Dedifferentiated amniotic fluid mesenchymal stem cell (primary cell): Measurements from ENCODE around the gene CPNE4.
"Not testable (repeated sequence)": the region's sequence is repeated elsewhere in the genome, so short reads cannot be mapped to it uniquely, and the experiment has no call there.

ENCODE experiments used
- DNase-seq: peaks from one replicate; pipeline ENCODE4 v3.0.0-alpha.2; 2016; ENCODE audit errors: extremely low spot score

CPNE4 gene

DNA sequence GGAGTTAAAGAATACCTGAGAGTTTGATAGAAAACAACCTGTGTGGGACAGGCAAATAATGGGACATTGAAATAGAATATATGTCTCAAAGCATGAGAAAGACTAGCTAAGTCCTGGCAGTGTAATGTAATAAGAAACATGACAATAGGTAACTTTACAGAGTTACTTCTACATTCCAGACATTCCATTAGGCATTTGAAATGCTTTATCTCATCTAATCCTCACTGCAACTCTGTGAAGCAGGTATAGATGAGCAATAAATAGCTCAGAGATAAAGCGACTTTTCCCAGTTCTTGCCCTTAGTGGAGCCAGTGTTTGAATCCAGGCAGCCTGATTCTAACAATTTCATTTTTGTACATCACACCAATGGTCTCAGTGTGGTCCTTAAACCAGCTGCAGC is 76.8 kb downstream of the CPNE4 start:
- no peak for DNase-seq

DNA sequence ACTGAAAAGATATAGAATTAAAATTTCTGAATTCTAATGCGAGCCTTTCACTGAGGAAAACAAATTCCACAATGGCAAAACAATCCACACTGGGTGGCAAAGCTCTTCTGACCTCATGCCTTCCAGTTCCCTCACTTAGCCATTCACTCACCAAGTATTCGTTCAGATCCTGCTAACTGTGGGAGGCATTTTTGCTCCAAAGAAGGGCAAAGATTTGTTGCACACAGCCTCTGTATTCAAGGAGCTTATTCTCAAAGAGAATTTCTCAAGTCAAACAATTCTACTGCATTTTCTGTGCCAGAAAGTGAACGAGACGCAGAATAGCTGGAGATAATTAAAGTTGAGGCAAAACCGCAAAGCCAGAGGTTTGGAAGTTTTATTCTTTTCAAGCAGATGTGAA is 77.3 kb downstream of the CPNE4 start:
- peak; percentile 12 for DNase-seq

DNA sequence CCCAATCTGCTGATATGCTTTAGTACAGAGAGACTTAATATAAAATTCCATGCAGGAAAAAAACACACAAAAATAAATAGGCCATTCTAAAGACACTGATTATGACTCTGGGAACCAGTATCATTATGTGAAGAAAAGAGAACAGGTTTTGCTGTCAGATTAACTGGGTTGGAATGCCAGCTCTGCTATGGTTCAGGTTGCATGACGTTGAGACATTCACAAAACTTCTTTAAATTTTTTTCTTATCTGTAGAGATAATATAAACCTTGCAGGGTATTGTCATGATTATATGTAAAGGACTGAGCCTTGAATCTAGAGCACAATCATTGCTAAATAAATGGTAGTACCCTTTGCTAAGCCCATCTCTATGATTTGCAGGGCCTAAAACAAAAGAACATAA is 86.0 kb downstream of the CPNE4 start:
- DNase-seq: no peak

GRCh38 chr3:131944676-131945075 is 90.1 kb downstream of the CPNE4 start:
- DNase-seq: no peak

DNA sequence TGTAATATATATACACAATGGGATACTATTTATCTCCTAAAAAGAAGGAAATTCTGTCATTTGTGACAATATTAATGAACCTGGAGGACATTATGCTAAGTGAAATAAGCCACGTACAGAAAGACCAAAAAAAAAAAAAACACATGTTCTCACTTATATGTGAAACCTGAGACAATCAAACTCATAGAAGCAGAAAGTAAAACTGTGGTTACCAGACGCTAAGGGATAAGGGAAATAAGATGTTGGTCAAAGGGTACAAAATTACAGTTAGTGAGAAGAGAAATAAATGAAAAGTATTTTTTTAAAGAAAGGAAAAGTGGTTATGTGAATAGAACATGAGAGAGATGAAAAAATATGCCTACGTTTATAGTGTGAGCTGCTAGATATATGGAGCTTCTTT is 101.1 kb downstream of the CPNE4 start:
- DNase-seq: no peak

GRCh38 chr3:131928593-131928992 is 106.2 kb downstream of the CPNE4 start:
- DNase-seq: no peak

DNA sequence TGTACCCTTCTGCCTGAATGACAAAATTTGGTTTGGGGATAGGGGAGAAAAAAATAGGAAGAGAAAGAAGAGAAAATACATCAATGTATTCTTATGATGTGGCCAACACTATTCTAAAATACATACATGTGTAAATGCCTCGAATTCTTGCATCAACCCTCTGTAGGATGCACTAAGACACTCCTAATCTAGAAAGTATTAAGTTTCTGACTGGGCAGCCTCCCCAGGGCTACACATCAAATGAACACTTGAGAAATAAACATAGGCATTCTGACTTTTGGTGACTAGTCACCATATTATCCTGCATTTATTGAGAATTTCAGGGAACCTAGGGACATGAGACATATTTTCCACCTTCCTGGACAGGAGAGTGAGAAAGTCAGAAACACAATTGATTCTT is 109.2 kb downstream of the CPNE4 start:
- no peak for DNase-seq

DNA sequence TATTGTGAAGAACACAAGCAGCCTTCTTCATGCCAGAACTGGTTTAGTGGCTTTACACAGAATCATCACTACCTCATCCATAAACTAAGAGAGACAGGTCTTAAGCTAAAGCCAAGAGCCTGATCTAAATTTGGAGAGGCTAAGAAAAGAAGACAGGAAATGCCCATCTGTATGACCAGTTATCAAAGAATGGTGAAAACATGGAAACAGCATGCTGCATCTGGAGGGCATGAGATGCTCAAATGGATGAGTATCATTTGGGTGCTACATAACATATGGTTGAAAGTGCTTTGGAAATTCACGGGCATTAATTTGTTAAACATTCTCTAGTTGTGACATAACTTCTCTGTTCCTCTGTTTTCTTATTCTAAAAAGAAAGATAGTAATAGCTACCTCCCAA is 112.5 kb downstream of the CPNE4 start:
- DNase-seq: no peak

DNA sequence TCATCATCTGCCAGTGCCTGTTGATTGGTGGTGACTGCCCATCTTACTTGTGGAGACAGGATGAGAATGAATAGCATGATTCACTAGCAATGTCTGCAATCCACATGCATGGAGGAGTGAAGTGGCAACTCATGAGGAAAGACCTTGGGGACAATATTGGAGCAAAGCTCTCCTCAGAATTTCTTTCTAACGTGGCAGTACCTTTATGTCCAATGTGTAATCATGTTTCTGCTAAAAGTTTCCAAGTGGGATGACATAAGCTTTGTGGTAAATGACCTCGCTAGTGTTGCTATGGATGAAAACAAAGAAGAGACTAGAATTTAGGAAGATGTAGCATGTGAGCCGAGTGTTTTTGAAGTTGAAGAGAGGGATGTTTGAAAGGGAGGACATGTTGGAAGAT is 117.8 kb downstream of the CPNE4 start:
- DNase-seq: no peak

DNA sequence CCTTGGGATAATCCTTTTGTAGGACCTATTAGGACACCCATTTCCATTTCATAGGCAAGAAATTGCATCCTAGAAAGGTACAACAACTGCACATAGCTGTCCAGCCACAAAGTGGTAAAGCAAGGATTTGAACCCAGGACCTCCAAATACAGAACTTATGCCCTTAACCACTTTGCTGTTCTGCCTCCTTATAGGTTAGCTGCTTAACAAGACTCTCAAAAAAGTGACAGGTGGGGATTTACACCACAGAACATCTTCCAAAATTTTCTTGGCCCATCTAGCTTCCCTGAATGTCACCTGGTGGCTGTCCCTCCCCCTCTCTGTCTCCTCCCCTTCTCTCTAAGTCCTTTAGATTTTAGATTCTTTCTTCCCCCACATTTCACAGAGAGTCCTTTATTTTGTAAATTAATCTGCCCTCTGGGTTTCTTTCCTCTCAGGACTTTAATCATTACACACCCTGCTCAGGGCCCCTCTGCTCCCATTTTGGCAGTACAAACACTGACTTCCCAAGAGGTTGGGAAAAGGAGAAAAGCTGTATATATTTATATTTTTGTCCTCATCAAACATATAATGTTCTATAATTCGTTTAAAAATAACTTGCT is 120.6 kb downstream of the CPNE4 start:
- no peak for DNase-seq

DNA sequence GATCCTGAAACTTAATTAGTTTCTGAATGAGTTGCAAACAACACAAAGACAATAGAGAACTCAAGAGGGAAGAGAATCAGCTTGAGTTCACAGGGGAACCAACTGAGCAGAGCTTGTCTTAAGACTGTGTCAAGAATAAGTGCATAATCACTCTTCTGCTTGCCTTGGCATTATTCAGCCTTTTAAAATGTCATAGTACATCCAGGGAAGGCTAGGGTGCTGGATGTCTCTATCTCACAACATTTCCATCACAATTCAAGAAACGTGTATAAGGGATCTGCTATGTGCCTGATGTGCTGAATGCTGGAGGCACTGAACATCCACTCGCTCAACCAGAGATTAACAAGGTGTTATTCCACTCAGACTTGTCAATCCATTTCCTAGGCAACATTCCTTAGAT is 122.6 kb downstream of the CPNE4 start:
- DNase-seq: no peak

GRCh38 chr3:131907796-131908195 is 127.0 kb downstream of the CPNE4 start:
- no peak for DNase-seq

GRCh38 chr3:131903988-131904415 is 130.8 kb downstream of the CPNE4 start:
- DNase-seq: peak; percentile 74

DNA sequence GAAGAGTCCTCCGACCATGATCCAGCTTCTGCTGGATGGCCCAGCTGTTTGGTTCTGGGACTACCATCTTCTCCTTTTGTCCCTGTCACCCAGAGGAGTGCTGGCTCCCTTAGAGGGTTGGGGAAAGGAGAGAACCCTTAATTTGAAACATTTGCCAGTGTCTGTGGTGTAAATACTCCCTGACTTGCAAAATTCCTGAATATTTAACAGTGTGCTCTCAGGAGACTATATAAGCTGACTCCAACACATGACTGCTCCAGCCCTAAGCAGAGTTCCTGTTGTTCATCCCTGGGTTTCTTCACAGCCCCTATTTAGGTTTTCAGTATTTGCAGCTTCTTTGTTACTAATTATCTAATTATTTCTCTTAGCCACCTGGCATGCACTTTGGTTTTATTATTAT is 133.1 kb downstream of the CPNE4 start:
- no peak for DNase-seq

- DNase-seq: no peak
These were observed 133.9 kb downstream of the CPNE4 start for GRCh38 chr3:131900891-131901290.

GRCh38 chr3:131899021-131899420 is 135.8 kb downstream of the CPNE4 start:
- DNase-seq: no peak

DNA sequence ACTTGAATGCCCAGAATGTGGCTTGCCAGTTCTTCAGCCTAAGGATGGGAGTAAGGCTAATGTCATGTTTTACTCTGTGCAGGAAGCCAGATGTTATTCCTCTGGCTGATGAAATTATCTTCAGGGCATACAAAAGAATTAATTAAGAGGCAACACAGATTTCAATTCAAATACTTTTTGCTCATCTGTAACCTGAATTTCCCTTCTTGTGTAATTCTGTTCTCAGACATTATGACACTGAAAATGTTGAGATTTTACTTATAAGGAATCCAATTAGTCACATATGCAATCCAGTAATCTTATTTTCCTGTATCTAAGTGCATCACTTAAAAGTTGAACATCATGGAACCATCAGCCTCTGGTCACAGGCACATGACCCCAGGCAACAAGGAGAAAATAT is 136.5 kb downstream of the CPNE4 start:
- DNase-seq: no peak

DNA sequence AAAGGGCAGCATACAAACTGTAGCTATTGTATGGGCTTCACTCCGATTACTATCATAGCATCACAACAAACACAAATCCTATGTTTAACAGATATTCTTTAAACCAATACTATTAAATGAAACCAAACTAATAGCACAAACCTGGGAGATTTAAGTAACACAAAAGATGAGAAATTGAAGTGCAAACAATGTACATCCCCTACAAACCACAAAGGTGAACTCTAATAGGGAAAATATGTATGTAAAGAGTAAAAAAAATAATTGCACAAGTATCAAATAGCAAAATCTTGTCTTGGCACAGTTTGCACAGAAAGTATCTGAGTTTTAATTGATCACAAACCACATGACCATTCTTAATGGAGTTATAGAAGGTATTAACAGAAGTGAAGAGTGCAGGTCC is 138.5 kb downstream of the CPNE4 start:
- no peak for DNase-seq

GRCh38 chr3:131895766-131896165 is 139.0 kb downstream of the CPNE4 start:
- no peak for DNase-seq

DNA sequence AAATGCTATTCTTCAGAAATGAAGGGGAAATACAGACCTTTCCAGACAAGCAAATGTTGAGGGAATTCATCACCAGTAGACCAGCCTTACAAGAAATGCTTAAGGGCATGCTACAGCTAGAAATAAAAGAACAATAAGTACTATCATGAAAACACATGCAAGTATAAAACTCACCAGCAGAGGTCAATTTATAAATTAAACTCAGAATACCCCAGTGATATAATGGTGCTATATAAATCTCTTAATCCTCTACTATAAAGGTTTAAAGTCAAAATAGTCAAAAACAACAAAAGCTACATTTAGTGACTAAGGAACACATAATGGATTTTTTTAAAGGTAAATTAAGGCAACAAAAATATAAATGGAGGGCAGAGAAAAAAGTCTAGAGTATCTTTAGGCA is 142.5 kb downstream of the CPNE4 start:
- DNase-seq: no peak

- not testable (repeated sequence) for DNase-seq
These were observed 148.9 kb downstream of the CPNE4 start for GRCh38 chr3:131885871-131886270.

GRCh38 chr3:131883711-131884407 is 151.0 kb downstream of the CPNE4 start:
- DNase-seq: no peak

- no peak for DNase-seq
These were observed 151.7 kb downstream of the CPNE4 start for GRCh38 chr3:131883086-131883485.

- DNase-seq: no peak
These were observed 153.0 kb downstream of the CPNE4 start for GRCh38 chr3:131881777-131882176.
